Stimulated activated CD8-positive, alpha-beta memory T cell treated with anti-CD3 and anti-CD28 coated beads, Interleukin-15, amount 100 ng/mL, for 24 hours (primary cell): ENCODE data around the gene RPTOR.

Source experiments
- DNase-seq: peaks from one replicate; pipeline ENCODE4 v3.0.0-alpha.2; 2020; ENCODE audit warnings: low read depth

RPTOR gene

DNA sequence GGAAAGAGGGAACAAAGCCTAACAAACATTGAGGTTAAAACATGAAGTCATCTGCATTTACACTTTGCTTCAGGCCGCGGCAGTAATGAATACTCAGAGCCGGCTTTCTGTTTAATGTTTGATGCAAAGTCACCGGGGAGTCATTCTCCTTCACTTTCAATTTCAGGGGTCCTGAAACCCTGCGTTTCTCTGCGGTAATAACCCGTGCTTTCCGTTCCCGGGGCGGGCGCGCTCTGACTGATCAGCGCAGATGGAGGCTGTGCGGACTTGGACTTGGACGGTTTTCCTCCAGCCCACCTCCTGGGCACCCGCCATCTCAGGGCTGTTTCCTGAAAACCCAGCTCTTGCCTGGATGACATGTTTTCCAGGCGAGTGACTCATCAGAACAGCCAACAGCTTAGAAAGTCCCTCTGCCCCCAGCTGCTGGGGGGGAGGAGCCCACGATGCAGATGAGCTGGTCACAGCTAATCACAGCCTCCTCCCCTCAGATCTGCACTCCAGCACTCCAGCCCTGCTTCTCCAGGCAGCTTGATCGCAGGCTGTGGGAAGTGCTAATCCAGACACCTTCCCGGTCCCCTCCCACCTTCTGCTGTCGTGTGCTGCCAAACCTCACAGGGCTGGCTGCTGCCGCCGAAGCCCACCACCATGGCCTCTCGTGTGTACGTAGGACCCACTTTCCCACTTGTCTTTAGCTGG is 288.4 kb downstream of the RPTOR start:
- DNase-seq, result peak; percentile 52

- DNase-seq, result no peak
These were observed 289.6 kb downstream of the RPTOR start for GRCh38 chr17:80833952-80834892.

GRCh38 chr17:80834893-80835275 is 290.2 kb downstream of the RPTOR start:
- DNase-seq, result no peak

DNA sequence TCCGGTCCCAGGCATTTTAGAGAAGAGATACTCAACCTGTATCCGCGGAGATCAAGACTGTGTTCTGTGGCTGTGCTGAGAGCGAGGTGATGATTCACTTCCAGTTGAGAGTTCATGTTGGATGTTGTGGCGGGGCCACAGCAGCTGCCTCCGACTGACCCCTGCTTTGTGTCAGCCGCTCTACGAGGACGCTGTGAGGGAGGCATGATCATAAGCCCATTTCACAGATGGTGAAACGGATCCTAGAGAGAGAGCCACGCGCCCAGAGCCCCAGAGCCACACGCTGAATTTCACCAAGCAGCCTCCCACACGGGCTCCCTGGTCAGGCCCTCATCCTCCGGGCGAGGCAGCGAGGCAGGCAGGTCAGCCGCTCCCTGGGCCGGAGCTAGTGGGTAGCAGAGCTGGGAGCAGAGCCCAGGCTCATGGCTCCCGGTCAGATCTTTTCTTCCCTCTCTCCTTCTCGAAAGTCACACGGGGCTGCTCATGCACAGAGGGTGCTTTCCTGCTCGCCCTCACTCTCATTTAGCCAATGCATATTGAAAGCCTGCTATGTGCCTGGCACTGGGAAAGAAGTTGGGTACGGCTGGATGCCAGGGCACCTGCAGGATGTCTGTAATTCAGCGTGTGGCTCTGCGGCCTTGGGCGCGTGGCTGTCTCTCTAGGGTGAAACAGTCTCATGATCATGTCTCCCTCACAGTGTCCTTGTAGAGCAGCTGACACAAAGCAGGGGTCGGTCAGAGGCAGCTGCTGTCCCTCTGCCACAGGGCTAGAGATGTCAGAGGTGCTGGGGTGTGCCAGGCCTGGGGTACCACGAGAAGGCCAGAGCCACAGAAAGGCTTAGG is 291.4 kb downstream of the RPTOR start:
- DNase-seq, result no peak

- DNase-seq, result no peak
These were observed 292.0 kb downstream of the RPTOR start for GRCh38 chr17:80836658-80836965.

DNA sequence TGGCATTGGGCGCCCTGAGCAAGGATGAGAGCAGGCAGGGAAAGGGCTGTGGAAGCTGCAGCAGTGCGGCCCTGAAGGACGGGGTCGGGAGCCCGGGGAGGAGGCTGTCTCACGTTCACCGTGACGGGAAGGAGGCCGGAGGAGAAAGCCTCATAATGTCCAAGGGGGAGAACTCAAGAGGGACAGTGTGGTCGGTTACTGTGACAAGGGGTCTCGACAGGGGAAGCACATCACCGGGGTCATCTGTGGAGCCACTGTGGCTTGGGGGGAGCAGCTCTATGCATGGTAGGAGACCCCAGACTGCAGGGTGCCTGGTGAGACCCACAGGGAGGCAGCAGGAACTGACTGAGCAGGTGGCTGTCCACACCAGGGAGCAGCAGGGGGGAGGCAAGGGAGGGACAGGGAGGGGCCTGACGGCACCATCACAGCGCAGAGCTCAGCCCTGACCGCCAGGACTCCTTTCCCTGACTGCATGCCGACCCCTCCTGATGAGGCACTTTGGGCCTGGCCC is 292.4 kb downstream of the RPTOR start:
- DNase-seq, result no peak

- no peak for DNase-seq
These were observed 293.1 kb downstream of the RPTOR start for GRCh38 chr17:80837711-80838110.

DNA sequence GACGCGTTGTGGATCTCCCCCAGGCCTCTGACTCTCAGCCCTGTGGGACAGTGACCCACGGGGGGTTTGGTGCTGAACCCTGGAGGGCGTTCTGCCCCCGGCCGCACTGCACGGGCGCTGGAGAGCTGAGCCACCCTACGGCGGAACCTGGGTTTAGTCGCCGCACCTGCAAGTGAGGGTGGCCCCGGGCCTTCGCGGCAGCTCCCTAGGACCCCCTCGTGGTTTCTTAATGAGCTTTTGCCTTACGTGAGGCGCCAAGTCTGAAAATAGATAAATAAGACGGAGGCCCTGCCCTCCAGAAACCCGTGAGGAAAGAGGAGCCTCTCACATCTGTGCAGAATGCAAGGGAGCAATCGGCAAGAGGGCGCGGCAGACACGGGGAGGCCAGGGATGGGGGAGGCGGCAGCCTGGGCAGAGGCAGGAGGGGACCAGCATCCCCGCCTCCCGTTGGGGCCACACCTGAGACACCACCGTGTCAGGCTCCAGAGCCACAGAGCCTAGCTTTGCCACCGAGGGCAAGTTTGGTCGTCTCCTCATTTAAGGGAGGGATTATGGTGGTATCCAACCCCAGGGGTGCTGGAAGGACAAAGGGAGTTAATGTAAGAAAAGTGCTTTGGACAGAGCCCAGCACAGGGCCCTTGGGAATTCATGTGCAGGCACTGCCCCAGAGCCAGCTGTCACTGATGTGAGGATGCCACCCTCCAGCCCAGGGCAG is 293.8 kb downstream of the RPTOR start:
- DNase-seq, result no peak

- no peak for DNase-seq
These were observed 294.3 kb downstream of the RPTOR start for GRCh38 chr17:80839026-80839345.

- DNase-seq, result no peak
These were observed 294.9 kb downstream of the RPTOR start for GRCh38 chr17:80839511-80839941.

DNA sequence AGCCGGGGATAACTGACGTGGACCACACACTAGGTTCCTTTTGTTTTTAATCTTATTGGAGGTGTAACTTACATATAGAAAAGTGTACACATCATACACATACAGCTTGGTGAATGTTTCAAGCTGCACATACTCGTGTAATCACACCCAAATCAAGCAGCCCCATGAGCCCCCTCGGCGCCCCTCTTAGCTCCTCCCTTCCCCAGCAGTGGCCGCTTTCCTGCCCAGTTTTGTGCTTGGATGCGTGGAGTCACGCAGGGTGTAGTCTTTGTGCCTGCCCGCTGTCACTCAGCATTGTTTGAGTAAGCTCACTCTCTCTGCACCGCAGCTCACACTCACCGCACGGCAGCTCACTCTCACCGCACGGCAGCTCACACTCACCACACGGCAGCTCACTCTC is 295.3 kb downstream of the RPTOR start:
- DNase-seq, result no peak

DNA sequence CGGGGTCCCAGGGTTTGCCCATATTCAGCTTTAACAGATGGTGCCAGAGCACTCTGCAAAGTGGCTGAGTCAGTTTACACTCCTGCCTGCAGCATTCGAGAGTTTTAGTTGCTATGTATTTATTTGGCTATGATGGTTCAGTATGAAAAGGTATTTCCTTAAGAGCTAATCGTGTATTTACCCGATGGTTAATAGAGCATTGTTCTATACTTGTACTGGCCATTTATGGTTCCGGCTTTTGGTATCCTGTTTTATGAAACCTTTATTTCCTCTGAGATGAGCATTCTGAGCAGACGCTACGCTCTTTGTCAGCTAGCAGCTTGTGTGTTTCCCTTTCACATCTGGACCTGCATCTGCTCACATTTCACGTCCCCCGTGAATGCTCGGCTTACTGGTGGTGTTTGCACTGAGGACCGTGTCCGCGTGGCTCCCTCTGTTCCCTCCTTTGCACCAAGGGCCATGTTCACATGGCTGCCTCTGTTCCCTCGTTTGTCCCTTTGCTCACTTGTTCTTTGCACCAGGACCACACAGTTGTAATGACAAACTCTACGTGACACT is 297.9 kb downstream of the RPTOR start:
- no peak for DNase-seq

GRCh38 chr17:80843741-80844156 is 299.1 kb downstream of the RPTOR start:
- no peak for DNase-seq

DNA sequence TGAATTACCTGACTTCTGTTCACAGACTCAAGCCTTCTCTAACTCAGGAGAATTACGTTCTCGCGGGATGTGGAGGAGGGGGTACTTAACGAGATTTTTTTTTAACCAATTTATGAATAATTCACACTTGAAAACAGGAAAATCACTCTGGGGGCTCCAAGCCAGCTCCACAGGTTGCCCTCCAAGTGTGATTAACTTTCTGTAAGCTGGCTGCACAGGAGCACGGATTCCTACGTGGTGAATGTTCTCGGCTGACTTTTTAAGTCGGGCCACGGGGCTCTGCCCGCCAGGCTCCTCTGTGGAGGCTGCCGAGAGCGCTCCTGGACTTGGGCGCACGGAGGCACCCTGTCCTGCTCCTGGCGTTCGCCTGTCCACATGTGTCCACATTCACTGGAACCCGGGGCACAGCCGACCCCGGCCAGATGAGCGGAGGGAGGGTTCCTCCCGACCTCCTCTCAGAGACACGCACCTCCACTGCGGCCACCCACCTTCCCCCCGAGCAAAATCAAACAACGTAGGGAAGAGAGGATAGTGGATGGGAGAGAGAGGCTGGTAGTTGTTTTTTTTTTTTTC is 299.9 kb downstream of the RPTOR start:
- DNase-seq, result no peak

- no peak for DNase-seq
These were observed 300.6 kb downstream of the RPTOR start for GRCh38 chr17:80845069-80845862.

GRCh38 chr17:80845863-80846671 is 301.4 kb downstream of the RPTOR start:
- DNase-seq, result no peak

DNA sequence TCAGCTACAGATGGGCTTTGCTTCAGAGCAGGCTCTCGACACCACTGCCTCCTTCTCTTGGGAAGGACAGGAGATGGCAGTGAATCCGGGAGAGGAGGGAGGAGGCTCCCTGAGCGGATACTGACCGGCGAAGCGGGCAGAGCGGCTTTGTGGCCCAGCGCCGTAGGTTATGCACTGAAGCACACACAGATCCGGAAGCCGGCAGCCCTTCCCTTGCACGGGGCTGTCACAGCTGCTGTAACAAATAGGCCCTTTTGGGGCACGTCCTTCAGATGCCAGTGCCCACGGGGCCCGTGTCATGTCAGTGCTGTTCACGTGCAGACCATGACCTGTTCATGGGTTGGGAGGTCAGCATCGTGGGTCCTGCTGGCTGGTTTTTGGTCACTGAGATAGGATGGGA is 302.3 kb downstream of the RPTOR start:
- no peak for DNase-seq

GRCh38 chr17:80847496-80848230 is 303.0 kb downstream of the RPTOR start:
- no peak for DNase-seq
